Left kidney (tissue), 2 donors: ENCODE data around the gene RERE. TPM values are rescaled to one million over a fixed set of nuclear protein-coding genes. Genes with fewer than 3 reads are reported as not detected.
"Not testable (repeated sequence)": the region's sequence is repeated elsewhere in the genome, so short reads cannot be mapped to it uniquely, and the experiment has no call there.

Source experiments
- DNase-seq: peaks from one replicate; pipeline ENCODE4 v3.0.0-alpha.2; 2013
- polyA plus RNA-seq: library from polyadenylated mRNA; unstranded; fragments of 120-200 nt; gene quantifications from one replicate; pipeline ENCODE4 v1.2.1, GENCODE V29; 2013; ENCODE audit not compliant: insufficient read length

The RERE gene
- polyA plus RNA-seq, 1 donor: 163 TPM

GRCh38 chr1:8611634-8612515 is 205.6 kb downstream of the RERE start:
- not testable (repeated sequence) for DNase-seq

- DNase-seq: no peak
Measured at GRCh38 chr1:8607906-8608305, 209.5 kb downstream of the RERE start.

DNA sequence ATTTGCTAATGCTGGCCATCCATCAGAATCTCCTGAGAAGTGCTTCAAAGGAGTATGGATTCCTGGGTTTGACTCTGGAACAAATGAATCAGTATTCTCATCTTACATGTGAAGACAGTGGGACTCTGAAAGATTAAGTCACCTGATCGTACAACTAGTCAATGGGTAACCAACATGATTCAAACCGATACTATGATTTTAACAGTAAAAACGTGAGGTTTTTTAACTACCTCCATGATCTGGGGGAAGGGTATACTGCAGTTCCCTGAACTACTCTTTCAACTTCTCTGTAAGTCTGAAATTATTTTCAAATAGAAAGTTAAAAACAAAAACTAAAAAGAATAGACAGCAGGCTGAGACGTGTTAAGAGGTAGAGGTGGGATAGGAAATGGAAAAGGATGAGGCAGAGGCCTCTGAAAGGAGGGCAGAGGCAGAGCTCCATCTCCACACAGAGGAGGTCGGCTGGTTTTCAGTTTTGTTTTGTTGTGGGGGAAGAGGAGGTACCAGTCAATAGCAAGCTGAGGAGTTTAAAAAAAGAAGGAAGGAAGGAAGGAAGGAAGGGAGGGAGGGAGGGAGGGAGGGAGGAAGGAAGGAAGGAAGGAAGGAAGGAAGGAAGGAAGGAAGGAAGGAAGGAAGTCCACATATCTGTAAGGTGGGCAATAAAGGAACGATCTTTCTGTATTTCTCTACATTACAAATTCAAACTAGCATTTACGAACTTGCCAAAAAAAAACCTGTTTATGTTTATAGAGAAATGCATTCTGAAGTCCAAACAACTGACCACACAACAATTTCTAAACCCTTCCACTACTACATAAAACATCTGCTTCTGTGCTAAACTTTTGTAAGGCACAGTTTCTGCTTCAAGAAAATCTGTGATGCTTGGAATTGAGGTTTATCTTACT is 213.1 kb downstream of the RERE start:
- no peak for DNase-seq

DNA sequence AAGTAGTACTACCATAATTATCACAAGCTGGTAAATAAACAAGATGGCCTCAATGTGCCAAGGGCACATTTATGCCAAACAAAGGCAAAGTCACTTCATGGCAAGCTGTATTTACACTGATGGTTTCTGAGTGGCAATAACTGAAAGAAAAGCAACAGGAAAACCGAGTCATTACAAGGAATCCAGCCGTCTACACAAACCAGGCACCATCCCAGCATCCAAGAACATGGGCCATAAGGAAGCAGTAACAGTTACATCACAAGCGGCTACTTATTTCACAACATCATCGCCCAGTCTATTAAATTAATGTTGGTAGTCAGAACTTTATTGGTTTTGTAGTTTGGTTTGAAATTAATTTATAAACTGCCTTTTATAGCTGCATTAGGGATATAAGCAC is 214.2 kb downstream of the RERE start:
- no peak for DNase-seq

GRCh38 chr1:8602471-8603219 is 214.8 kb downstream of the RERE start:
- DNase-seq: no peak

GRCh38 chr1:8600336-8600735 is 217.1 kb downstream of the RERE start:
- DNase-seq: no peak

DNA sequence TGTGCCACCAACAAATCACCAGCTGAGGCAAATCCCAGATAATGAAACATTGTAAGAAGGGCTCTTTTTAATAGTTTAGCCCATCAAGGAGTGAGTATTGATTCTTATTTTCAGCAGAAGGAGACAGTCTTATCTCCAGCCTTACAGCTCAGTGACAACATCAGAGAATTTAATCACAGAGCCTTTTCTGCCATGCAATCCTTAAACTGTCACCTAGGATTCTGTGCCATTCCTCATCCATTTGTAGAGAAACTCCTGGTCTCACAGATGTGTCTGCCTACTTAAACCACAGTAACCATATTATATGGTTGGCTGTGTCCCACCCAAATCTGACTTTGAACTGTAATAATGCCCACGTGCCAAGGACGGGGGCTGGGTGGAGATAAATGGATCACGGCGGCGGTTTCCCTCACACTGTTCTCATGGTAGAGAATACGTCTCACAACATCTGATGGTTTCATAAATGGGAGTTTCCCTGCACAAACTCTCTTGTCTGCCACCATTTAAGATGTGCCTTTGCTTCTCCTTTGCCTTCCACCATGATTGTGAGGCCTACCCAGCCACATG is 217.7 kb downstream of the RERE start:
- no peak for DNase-seq

DNA sequence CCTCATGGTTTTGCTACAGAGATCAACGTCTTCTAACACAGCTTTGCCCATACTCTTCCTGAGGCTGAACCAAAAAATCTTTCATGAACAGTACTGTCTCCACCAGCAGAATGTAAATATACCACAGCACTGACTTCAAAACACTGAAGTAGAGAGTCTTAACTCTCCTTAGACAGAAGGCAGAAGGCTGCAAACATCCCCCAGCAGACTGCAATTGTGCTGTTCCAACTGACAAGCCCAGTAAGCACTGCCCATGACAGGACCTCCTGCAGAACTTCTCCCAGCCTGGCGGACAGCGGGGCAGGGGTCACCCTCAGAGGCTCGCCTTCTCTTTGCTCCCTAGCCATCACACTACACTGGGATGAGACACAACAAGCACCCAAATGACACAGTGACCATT is 218.7 kb downstream of the RERE start:
- DNase-seq: no peak

DNA sequence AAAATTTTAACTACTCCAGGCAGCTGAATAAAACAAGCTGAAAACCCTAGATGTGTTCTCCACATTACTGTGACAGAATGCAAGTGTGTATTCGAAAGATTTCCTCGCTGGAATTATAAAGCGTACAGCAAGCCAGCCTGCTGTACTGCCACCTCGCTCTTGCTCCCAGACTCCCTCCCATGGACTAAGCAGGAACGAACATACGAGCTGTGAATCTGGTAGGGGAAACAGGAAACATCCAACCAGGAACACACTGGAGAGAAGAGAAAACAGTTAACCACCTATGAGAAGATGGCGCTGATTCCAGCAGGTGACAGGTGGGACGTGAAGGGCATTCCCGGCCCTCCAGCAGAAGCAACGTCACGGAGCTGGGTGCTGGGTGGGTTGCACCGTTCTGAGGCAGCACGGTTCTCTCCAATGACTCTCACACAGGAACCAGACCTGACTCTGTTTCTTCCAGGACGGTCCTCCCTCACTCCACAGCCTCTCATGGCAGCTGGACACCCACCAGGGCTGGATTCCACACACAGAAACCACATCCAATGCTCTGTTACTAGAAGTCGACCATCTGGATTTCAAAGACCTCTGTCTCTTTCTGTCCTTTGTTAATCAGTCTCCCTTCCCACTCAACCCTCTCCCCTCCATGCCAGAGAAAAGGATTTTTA is 219.2 kb downstream of the RERE start:
- DNase-seq: peak; percentile 42

GRCh38 chr1:8597455-8597854 is 220.0 kb downstream of the RERE start:
- no peak for DNase-seq

DNA sequence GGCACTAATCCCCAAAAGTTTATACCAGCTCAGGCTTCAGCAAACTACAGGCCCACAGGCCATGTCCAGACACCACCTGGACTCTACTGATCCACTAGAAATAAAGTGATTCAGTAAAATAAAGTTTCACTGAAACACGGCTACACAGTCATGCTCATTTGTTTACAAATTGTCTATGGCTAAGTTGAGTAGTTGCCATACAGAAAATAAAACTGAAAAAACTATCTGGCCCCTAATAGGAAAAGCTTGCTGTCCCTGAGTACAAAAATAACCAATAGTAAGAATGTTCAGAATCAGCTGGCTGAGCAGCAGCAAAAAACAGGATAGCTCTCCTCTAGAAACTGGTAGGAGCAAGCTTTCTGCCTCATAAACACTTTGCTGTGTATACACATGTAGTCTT is 221.5 kb downstream of the RERE start:
- DNase-seq: no peak

GRCh38 chr1:8595332-8595731 is 222.1 kb downstream of the RERE start:
- DNase-seq: no peak

- DNase-seq: not testable (repeated sequence)
Measured at GRCh38 chr1:8593292-8593691, 224.1 kb downstream of the RERE start.

DNA sequence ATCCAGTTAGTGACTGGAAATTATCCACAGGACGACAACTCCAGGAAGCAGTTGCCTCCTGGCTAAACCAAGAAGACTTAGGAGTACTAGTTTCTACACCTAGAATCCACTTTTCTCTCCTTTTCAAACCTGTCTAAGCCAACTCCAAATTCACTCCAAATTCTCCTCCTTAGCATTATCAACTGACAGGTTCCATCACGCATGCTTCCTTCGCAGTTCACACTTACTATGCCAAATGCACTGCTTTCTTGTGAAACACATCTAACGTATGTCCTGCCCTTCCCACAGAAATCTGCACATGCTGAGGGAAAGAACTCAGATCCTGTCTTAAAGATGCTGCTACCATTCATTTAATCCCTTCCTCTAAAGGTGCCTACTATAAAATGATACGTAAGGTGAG is 225.9 kb downstream of the RERE start:
- no peak for DNase-seq

- DNase-seq: no peak
Measured at GRCh38 chr1:8590721-8591351, 226.6 kb downstream of the RERE start.

DNA sequence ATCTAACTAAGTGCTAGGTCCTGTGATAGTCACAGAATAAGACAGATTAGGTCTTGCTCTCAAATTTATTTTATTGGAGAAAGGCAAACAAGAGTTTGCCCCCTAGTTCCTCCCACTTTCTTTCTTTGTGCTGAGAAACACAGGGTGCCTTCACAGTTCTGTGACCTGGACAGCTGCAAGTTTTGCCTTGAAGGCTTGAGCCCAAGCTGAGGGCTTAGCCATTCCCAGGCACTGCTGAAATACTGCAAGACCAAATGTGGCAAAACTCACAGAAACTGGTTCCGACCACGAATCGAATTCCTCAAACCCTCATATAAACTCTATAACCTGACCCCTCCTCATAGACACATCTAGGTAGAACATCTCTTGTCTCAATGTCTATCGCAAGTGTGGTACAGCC is 227.9 kb downstream of the RERE start:
- no peak for DNase-seq

- no peak for DNase-seq
Measured at GRCh38 chr1:8587784-8588183, 229.7 kb downstream of the RERE start.

- no peak for DNase-seq
Measured at GRCh38 chr1:8586438-8586837, 231.0 kb downstream of the RERE start.

- DNase-seq: no peak
Measured at GRCh38 chr1:8584316-8584715, 233.1 kb downstream of the RERE start.

GRCh38 chr1:8583031-8583430 is 234.4 kb downstream of the RERE start:
- no peak for DNase-seq

- DNase-seq: no peak
Measured at GRCh38 chr1:8580566-8580965, 236.9 kb downstream of the RERE start.
